ENCODE data around the gene CACNA2D4.

CACNA2D4 gene

DNA sequence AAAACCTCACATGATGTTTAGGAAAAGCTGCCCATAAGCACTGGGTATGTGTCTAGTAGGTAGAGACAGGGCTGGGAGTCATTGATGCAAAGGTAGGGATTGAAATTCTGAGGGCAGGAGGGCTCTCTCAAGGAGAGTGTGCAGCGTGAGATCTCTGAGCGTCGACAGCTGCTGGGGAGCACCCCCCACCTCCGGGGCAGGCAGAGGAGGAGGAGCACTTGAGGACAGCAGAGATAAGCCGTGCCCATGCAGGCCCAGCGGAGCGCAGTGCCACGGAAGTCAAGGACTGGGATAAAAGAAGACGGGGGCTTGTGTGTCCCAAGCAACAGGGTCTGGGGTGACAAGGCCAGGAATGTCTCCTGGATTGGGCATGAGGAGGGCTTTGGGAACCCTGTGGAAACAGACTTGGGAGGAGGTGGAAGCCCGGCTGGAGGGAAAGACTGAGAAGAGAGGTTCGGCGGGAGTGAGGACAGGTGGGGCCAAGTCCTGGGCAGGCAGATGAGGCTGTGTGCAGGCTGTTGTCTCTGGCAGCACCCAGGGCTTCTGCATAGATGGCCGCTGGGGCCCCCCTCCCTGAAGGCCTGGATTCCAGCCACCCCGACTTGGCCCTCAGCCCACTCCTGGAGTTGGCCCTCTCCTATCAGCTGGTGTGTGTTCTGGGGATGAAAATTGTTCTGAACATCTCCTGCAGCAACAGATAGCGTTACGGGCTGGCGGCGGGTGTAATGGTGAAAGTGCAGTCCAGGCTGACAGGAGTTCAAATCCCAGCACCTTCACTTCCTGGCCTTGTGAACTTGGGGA is 1.9 kb downstream of the CACNA2D4 start:
- no peak overlapping the region for H3K4me3 ChIP-seq (ENCODE audit: low read length)
- TF ChIP-seq EZH2phosphoT487 (IDR thresholded peaks at IDR 0.05; ENCODE audit: low read depth), result no peak
- TF ChIP-seq, protein P1, sequence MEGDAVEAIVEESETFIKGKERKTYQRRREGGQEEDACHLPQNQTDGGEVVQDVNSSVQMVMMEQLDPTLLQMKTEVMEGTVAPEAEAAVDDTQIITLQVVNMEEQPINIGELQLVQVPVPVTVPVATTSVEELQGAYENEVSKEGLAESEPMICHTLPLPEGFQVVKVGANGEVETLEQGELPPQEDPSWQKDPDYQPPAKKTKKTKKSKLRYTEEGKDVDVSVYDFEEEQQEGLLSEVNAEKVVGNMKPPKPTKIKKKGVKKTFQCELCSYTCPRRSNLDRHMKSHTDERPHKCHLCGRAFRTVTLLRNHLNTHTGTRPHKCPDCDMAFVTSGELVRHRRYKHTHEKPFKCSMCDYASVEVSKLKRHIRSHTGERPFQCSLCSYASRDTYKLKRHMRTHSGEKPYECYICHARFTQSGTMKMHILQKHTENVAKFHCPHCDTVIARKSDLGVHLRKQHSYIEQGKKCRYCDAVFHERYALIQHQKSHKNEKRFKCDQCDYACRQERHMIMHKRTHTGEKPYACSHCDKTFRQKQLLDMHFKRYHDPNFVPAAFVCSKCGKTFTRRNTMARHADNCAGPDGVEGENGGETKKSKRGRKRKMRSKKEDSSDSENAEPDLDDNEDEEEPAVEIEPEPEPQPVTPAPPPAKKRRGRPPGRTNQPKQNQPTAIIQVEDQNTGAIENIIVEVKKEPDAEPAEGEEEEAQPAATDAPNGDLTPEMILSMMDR (IDR thresholded peaks at IDR 0.05; ENCODE audit: low read depth, low read length), result no peak
- no peak overlapping the region for H3K4me2 ChIP-seq (ENCODE audit: low read length)

DNA sequence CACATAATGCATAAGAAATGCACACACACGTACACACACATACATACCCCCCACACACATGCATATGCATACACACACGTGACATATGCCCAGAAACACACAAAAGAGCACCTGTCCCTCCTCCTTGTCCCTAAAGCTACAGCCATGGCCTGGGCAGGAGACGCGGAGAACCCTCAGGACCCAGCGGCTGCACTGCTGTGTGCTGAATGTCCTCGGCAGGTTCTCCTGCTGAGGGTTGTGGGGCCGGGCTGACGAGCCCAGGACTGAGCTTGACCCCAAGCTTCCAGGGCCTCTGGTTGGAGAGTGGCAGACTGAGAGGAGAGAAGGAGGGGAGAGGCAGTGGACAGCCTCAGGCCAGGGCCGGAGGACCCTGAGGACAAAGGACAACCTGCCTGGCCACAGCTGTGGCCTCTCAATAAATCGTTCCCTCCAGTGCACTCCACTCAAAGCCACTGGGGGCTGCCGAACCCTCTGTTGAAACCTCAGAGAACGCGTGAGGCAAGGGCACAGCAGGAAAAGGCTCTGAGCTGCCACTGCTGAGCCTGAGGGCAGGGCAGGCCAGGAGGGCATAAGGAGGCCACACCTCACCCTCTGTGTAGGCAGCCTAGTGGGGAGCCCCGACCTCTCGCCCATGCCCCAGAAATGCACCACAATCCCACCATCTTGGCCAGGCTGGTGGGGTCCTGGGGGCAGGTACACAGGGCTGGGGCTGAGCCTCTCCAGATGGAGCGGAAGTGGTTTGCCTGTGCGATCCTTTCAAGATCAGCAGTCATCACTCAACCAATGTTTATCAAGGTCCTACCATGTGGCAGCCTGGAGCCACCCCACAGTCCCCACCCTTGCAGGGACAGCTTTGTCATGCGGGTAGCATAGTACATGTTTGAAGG is 3.1 kb downstream of the CACNA2D4 start:
- H3K79me2 ChIP-seq (ENCODE audit: low read length), result no peaks in the 10 kb centered on the region
- H3K36me3 ChIP-seq (replicated peaks; ENCODE audit: low read depth, low read length), result no peaks in the 10 kb centered on the region
- 0 out of 2 replicates have a peak, but pooled peaks cover 8% of the 10 kb centered on the region for H3K27me3 ChIP-seq (ENCODE audit: low read depth, low read length)
- H3K27ac ChIP-seq (ENCODE audit: low read length), result no peak overlapping the region
- H3K4me1 ChIP-seq (ENCODE audit: low read length), result peaks cover 12% of the 10 kb centered on the region
- TF ChIP-seq, protein P1 (IDR thresholded peaks at IDR 0.05; ENCODE audit: low read depth, low read length), result no peak
- no peak for TF ChIP-seq EZH2phosphoT487 (IDR thresholded peaks at IDR 0.05; ENCODE audit: low read depth)
- H3K4me3 ChIP-seq (ENCODE audit: low read length), result no peak overlapping the region
- H3K9me3 ChIP-seq (ENCODE audit: insufficient read depth, low read length), result no peaks in the 10 kb centered on the region
- no peaks in the 10 kb centered on the region for H4K20me1 ChIP-seq (ENCODE audit: insufficient read depth, low read length)
- H3K4me2 ChIP-seq (ENCODE audit: low read length), result no peak overlapping the region
- H2AFZ ChIP-seq (ENCODE audit: low read depth, low read length), result peak overlapping the region; percentile 80; the same call in 1 of the 2 replicates
- no peak overlapping the region for H3K9ac ChIP-seq (ENCODE audit: low read length)

More for the DNA sequence above, 1.9 kb downstream of the CACNA2D4 start:
- no peaks in the 10 kb centered on the region for H3K9me3 ChIP-seq (ENCODE audit: insufficient read depth, low read length)
- H3K27me3 ChIP-seq (ENCODE audit: low read depth, low read length), result 0 out of 2 replicates have a peak, but pooled peaks cover 8% of the 10 kb centered on the region
- H3K36me3 ChIP-seq (replicated peaks; ENCODE audit: low read depth, low read length), result no peaks in the 10 kb centered on the region
- H3K4me1 ChIP-seq (ENCODE audit: low read length), result peaks cover 12% of the 10 kb centered on the region
- H3K79me2 ChIP-seq (ENCODE audit: low read length), result no peaks in the 10 kb centered on the region
- no peaks in the 10 kb centered on the region for H4K20me1 ChIP-seq (ENCODE audit: insufficient read depth, low read length)
- H3K9ac ChIP-seq (ENCODE audit: low read length), result no peak overlapping the region
- no peak overlapping the region for H3K27ac ChIP-seq (ENCODE audit: low read length)
- no peak overlapping the region for H2AFZ ChIP-seq (ENCODE audit: low read depth, low read length)

DNA sequence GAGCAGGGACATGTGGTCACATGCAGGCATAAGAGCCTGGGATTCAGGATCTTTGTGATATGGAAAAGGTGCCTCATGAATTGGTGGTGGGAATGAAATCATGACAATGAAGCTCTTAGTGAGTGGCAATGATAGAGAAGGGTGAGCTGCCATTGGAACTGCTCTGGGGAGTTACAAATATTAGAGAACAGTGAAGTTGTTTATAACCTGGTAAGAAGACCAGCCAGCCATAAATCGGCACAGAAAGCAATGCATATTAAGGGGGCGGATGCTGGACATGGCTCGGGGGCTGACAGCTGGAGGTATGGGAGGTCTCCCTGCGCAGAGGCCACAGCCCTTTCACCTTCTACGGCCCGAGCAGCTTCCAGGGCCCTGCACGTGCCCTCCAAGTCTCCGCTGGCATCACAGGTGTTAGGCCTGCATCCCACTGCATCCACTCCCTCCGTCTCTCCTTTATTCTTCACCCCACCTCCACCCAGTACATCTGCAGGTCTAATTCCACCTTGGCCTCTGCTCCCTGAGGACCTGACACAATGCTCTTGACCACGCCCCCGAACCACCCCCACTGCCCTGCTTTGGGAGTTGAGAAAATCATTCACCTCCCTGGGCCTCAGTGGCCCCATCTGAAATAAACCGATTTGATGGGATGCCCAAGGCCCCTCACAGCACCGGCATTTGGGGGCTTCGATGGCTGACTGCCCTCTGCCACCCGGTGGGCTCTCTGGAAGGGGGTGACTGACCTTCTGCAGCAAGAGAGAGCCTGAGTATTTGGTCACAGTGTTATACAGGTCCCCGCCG is 4.1 kb downstream of the CACNA2D4 start:
- Histone ChIP-seq H2AFZ (ENCODE audit: low read depth, low read length) (no peak overlapping the region), H4K20me1 (ENCODE audit: insufficient read depth, low read length) (no peaks in the 10 kb centered on the region), H3K9ac (ENCODE audit: low read length) (no peak overlapping the region), H3K4me2 (ENCODE audit: low read length) (no peak overlapping the region), H3K27me3 (ENCODE audit: low read depth, low read length) (0 out of 2 replicates have a peak, but pooled peaks cover 8% of the 10 kb centered on the region), H3K4me1 (ENCODE audit: low read length) (peaks cover 12% of the 10 kb centered on the region), H3K4me3 (ENCODE audit: low read length) (no peak overlapping the region), H3K79me2 (ENCODE audit: low read length) (no peaks in the 10 kb centered on the region), H3K27ac (ENCODE audit: low read length) (no peak overlapping the region), H3K36me3 (replicated peaks; ENCODE audit: low read depth, low read length) (no peaks in the 10 kb centered on the region), H3K9me3 (ENCODE audit: insufficient read depth, low read length) (no peaks in the 10 kb centered on the region)
- TF ChIP-seq, protein P1 (IDR thresholded peaks at IDR 0.05; ENCODE audit: low read depth, low read length), result no peak
- TF ChIP-seq EZH2phosphoT487 (IDR thresholded peaks at IDR 0.05; ENCODE audit: low read depth), result no peak
